Measurements from ENCODE around the gene OR5K4. TPM values are rescaled to one million over a fixed set of nuclear protein-coding genes. Genes with fewer than 3 reads are reported as not detected.

The OR5K4 gene
- total and polyA plus RNA-seq, 2 experiments from 2014 or later = not detected

DNA sequence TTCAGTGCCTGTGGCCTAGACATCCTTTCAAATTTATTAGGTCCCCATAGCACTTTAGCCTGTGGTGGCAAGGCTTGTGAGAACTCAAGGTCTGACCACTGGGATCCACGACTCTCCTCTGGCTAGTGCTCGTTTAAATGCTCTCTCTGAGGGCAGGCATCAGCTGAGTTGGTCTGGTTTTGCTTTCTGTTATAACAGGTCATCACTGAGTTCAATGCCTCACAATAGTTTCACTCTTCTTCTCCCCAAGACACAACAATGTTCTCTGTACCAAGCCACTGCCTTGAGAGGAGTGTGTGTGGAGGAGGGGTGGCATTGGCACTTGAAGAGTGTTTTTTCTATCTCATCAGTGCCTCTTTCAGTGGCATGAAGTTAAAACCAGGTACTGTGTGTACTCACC lies 7.6 kb downstream of the OR5K4 start:
- ATAC-seq = no peak
- Histone ChIP-seq H3K4me1 (ENCODE audit: insufficient read depth) (no peaks in the 10 kb centered on the region), H3K27ac (ENCODE audit: low read depth) (no peak overlapping the region), H3K36me3 (ENCODE audit: insufficient read depth) (no peaks in the 10 kb centered on the region), H3K27me3 (ENCODE audit: insufficient read depth) (no peaks in the 10 kb centered on the region), H3K9me2 (ENCODE audit: insufficient read depth) (no peaks in the 10 kb centered on the region; the same call in 1 of the 2 replicates), H3K79me2 (replicated peaks; ENCODE audit: insufficient read depth) (no peaks in the 10 kb centered on the region), H3K4me2 (no peak overlapping the region), H2AFZ (no peak overlapping the region), H3K4me3 (no peak overlapping the region), H3F3A (replicated peaks; ENCODE audit: low read depth) (no peaks in the 10 kb centered on the region), H4K20me1 (replicated peaks; ENCODE audit: insufficient read depth) (no peaks in the 10 kb centered on the region)
- H3K9me3 Mint-ChIP-seq = peaks cover 16% of the 10 kb centered on the region
- H3K27me3 Mint-ChIP-seq (ENCODE audit: insufficient read depth, low read depth, poor library complexity) = no peaks in the 10 kb centered on the region
- no peak overlapping the region for H3K4me3 Mint-ChIP-seq
- TF ChIP-seq POLR2AphosphoS5 (IDR thresholded peaks at IDR 0.05; ENCODE audit: low read depth) = no peak
- no peak for TF ChIP-seq EZH2 (IDR thresholded peaks at IDR 0.05; ENCODE audit: low read depth, unreplicated experiment)
- no peak for TF ChIP-seq EZH2phosphoT487 (IDR thresholded peaks at IDR 0.05; ENCODE audit: unreplicated experiment)
- TF ChIP-seq ZNF331 (CRISPR knock-in tag; IDR thresholded peaks at IDR 0.05; ENCODE audit: low read depth) = no peak
- TF ChIP-seq NANOG (IDR thresholded peaks at IDR 0.05; ENCODE audit: borderline replicate concordance) = no peak
- TF ChIP-seq, protein P1, sequence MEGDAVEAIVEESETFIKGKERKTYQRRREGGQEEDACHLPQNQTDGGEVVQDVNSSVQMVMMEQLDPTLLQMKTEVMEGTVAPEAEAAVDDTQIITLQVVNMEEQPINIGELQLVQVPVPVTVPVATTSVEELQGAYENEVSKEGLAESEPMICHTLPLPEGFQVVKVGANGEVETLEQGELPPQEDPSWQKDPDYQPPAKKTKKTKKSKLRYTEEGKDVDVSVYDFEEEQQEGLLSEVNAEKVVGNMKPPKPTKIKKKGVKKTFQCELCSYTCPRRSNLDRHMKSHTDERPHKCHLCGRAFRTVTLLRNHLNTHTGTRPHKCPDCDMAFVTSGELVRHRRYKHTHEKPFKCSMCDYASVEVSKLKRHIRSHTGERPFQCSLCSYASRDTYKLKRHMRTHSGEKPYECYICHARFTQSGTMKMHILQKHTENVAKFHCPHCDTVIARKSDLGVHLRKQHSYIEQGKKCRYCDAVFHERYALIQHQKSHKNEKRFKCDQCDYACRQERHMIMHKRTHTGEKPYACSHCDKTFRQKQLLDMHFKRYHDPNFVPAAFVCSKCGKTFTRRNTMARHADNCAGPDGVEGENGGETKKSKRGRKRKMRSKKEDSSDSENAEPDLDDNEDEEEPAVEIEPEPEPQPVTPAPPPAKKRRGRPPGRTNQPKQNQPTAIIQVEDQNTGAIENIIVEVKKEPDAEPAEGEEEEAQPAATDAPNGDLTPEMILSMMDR (conservative IDR thresholded peaks at IDR 0.05; ENCODE audit: low read depth in 2 of 2) = no peak
- TF ChIP-seq, protein P2, sequence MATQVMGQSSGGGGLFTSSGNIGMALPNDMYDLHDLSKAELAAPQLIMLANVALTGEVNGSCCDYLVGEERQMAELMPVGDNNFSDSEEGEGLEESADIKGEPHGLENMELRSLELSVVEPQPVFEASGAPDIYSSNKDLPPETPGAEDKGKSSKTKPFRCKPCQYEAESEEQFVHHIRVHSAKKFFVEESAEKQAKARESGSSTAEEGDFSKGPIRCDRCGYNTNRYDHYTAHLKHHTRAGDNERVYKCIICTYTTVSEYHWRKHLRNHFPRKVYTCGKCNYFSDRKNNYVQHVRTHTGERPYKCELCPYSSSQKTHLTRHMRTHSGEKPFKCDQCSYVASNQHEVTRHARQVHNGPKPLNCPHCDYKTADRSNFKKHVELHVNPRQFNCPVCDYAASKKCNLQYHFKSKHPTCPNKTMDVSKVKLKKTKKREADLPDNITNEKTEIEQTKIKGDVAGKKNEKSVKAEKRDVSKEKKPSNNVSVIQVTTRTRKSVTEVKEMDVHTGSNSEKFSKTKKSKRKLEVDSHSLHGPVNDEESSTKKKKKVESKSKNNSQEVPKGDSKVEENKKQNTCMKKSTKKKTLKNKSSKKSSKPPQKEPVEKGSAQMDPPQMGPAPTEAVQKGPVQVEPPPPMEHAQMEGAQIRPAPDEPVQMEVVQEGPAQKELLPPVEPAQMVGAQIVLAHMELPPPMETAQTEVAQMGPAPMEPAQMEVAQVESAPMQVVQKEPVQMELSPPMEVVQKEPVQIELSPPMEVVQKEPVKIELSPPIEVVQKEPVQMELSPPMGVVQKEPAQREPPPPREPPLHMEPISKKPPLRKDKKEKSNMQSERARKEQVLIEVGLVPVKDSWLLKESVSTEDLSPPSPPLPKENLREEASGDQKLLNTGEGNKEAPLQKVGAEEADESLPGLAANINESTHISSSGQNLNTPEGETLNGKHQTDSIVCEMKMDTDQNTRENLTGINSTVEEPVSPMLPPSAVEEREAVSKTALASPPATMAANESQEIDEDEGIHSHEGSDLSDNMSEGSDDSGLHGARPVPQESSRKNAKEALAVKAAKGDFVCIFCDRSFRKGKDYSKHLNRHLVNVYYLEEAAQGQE (IDR thresholded peaks at IDR 0.05; ENCODE audit: unreplicated experiment) = no peak
- TF ChIP-seq STAT1 (IDR thresholded peaks at IDR 0.05; ENCODE audit: unreplicated experiment) = no peak
- TF ChIP-seq CREB1 (CRISPR knock-in tag; IDR thresholded peaks at IDR 0.05; ENCODE audit: low read depth) = no peak
- TF ChIP-seq ZNF114 (CRISPR knock-in tag; IDR thresholded peaks at IDR 0.05) = no peak
- TF ChIP-seq, protein P3, sequence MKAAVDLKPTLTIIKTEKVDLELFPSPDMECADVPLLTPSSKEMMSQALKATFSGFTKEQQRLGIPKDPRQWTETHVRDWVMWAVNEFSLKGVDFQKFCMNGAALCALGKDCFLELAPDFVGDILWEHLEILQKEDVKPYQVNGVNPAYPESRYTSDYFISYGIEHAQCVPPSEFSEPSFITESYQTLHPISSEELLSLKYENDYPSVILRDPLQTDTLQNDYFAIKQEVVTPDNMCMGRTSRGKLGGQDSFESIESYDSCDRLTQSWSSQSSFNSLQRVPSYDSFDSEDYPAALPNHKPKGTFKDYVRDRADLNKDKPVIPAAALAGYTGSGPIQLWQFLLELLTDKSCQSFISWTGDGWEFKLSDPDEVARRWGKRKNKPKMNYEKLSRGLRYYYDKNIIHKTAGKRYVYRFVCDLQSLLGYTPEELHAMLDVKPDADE (IDR thresholded peaks at IDR 0.05) = no peak
- TF ChIP-seq, protein P4, sequence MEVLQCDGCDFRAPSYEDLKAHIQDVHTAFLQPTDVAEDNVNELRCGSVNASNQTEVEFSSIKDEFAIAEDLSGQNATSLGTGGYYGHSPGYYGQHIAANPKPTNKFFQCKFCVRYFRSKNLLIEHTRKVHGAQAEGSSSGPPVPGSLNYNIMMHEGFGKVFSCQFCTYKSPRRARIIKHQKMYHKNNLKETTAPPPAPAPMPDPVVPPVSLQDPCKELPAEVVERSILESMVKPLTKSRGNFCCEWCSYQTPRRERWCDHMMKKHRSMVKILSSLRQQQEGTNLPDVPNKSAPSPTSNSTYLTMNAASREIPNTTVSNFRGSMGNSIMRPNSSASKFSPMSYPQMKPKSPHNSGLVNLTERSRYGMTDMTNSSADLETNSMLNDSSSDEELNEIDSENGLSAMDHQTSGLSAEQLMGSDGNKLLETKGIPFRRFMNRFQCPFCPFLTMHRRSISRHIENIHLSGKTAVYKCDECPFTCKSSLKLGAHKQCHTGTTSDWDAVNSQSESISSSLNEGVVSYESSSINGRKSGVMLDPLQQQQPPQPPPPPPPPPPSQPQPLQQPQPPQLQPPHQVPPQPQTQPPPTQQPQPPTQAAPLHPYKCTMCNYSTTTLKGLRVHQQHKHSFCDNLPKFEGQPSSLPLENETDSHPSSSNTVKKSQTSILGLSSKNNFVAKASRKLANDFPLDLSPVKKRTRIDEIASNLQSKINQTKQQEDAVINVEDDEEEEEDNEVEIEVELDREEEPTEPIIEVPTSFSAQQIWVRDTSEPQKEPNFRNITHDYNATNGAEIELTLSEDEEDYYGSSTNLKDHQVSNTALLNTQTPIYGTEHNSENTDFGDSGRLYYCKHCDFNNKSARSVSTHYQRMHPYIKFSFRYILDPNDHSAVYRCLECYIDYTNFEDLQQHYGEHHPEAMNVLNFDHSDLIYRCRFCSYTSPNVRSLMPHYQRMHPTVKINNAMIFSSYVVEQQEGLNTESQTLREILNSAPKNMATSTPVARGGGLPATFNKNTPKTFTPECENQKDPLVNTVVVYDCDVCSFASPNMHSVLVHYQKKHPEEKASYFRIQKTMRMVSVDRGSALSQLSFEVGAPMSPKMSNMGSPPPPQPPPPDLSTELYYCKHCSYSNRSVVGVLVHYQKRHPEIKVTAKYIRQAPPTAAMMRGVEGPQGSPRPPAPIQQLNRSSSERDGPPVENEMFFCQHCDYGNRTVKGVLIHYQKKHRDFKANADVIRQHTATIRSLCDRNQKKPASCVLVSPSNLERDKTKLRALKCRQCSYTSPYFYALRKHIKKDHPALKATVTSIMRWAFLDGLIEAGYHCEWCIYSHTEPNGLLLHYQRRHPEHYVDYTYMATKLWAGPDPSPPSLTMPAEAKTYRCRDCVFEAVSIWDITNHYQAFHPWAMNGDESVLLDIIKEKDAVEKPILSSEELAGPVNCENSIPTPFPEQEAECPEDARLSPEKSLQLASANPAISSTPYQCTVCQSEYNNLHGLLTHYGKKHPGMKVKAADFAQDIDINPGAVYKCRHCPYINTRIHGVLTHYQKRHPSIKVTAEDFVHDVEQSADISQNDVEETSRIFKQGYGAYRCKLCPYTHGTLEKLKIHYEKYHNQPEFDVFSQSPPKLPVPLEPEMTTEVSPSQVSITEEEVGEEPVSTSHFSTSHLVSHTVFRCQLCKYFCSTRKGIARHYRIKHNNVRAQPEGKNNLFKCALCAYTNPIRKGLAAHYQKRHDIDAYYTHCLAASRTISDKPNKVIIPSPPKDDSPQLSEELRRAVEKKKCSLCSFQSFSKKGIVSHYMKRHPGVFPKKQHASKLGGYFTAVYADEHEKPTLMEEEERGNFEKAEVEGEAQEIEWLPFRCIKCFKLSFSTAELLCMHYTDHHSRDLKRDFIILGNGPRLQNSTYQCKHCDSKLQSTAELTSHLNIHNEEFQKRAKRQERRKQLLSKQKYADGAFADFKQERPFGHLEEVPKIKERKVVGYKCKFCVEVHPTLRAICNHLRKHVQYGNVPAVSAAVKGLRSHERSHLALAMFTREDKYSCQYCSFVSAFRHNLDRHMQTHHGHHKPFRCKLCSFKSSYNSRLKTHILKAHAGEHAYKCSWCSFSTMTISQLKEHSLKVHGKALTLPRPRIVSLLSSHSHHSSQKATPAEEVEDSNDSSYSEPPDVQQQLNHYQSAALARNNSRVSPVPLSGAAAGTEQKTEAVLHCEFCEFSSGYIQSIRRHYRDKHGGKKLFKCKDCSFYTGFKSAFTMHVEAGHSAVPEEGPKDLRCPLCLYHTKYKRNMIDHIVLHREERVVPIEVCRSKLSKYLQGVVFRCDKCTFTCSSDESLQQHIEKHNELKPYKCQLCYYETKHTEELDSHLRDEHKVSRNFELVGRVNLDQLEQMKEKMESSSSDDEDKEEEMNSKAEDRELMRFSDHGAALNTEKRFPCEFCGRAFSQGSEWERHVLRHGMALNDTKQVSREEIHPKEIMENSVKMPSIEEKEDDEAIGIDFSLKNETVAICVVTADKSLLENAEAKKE (CRISPR knock-in tag; IDR thresholded peaks at IDR 0.05) = no peak
- TF ChIP-seq JUNB (IDR thresholded peaks at IDR 0.05; ENCODE audit: unreplicated experiment) = no peak
- H3K36me3 Mint-ChIP-seq (ENCODE audit: low read depth) = peaks cover 5% of the 10 kb centered on the region; the same call in 2 of the 3 replicates
- H3K4me1 Mint-ChIP-seq = no peaks in the 10 kb centered on the region
- no peak for DNase-seq (ENCODE audit: low spot score)
- H3K27ac Mint-ChIP-seq = no peak overlapping the region
